ENCODE measurements around the gene LRMDA. TPM values are rescaled to one million over a fixed set of nuclear protein-coding genes. Genes with fewer than 3 reads are reported as not detected.
A peak's percentile ranks its signal among the peaks of the same experiment; 100 is the strongest.

LRMDA gene
- total RNA-seq, 1 donor from 2014 or later, result 29.9 TPM

DNA sequence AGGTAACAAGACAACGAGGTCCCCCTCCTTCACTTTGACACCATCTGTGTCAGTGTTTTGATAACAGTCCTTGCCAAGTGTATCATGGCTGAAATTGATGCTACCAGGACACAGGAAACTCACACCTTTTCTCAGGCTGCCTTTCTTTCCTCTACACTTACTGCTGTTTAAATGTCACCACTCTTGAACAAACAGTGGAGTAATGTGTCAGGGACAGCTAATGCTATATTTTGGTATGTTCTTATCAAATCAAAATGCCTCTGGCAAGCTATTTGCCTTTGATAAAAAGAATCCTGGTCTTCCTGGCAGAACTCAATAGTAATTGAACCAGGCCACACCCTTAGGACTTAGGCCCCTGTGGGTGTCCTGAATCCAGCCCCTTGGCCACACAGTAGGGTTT lies 692.9 kb downstream of the LRMDA start:
- Histone ChIP-seq H3K4me3 (no peak overlapping the region), H3K36me3 (no peaks in the 10 kb centered on the region), H3K27ac (no peak overlapping the region), H3K9me3 (no peaks in the 10 kb centered on the region), H3K27me3 (ENCODE audit: low read depth) (no peaks in the 10 kb centered on the region), H3K4me1 (peaks cover 14% of the 10 kb centered on the region)
- TF ChIP-seq, protein P1, sequence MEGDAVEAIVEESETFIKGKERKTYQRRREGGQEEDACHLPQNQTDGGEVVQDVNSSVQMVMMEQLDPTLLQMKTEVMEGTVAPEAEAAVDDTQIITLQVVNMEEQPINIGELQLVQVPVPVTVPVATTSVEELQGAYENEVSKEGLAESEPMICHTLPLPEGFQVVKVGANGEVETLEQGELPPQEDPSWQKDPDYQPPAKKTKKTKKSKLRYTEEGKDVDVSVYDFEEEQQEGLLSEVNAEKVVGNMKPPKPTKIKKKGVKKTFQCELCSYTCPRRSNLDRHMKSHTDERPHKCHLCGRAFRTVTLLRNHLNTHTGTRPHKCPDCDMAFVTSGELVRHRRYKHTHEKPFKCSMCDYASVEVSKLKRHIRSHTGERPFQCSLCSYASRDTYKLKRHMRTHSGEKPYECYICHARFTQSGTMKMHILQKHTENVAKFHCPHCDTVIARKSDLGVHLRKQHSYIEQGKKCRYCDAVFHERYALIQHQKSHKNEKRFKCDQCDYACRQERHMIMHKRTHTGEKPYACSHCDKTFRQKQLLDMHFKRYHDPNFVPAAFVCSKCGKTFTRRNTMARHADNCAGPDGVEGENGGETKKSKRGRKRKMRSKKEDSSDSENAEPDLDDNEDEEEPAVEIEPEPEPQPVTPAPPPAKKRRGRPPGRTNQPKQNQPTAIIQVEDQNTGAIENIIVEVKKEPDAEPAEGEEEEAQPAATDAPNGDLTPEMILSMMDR (IDR thresholded peaks at IDR 0.05), result no peak
- no peak for DNase-seq
- intact Hi-C loops (cut with DNase I), result no loop called here
- no peak for ATAC-seq

DNA sequence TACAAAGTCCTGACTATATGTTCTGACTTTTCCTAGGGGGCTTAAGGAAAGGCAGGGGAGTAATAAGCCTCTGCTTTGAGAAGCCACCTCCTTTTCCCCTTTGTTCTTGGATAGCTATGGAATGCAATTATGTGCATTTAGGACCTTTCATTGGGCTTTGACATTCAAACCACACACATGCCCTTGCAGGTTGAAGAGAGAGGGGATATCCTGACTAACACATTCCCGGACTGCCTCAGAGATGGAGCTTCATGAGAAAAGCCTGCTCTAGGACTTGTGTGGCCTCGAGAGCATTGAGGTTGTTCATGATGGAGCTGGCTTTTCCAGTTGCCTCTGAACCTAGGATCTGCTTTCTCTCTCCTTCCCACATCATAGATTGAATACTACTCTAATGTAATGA lies 694.5 kb downstream of the LRMDA start:
- intact Hi-C loops (cut with DNase I), result no loop called here
- H3K4me3 ChIP-seq, result no peak overlapping the region
- DNase-seq (no peak), ATAC-seq (no peak)
- TF ChIP-seq, protein P1 (IDR thresholded peaks at IDR 0.05), result no peak
- no peak overlapping the region for H3K27ac ChIP-seq
- H3K27me3 ChIP-seq (ENCODE audit: low read depth), result no peaks in the 10 kb centered on the region
- H3K9me3 ChIP-seq, result no peaks in the 10 kb centered on the region
- peaks cover 14% of the 10 kb centered on the region for H3K4me1 ChIP-seq
- H3K36me3 ChIP-seq, result no peaks in the 10 kb centered on the region

DNA sequence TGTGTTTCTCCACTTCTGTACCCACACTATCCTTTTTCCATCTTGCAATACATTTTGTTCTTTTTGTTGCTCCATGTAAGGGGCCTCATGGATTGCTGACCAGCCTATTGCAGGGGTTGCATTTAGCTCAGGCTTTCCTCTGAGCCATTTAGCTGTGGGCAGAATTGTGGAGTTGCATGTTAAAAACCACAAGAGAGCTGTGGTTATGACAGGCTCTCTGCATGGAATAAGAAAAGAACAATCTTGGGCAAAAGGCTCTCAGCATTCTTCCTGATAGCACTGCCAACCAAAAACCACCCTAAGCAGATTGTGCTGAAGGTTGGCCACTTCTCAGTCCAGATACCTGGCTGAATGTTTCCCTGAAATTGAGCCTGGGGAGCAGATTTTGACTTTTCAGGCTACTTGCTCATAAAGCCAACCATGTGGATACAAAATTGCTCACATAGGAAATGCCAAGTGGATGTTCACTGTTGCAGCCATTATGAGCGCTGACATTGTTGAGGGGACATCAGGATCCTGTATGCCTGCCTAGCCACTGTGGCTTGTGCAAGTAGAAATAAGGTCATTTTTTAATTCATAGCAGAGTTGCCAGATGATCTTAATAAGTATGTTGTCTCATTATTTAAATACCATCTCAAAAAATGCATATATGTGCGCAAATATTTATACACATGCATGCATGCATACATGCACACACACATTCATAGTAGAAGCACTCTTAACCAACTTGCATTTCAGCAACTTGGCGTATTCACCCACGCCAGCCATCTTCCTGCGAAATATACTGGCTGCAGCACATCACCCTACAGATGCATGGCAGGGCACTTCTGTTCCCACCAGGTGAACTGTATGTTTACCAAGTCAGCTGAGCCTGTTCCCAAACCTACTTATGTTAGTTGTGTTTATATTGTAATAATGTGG lies 695.4 kb downstream of the LRMDA start:
- peak overlapping the region; percentile 10 for H3K27ac ChIP-seq
- no peaks in the 10 kb centered on the region for H3K9me3 ChIP-seq
- H3K27me3 ChIP-seq (ENCODE audit: low read depth), result no peaks in the 10 kb centered on the region
- DNase-seq (no peak), ATAC-seq (peak in 1 of 2 donors; percentile 21)
- no peak overlapping the region for H3K4me3 ChIP-seq
- H3K36me3 ChIP-seq, result no peaks in the 10 kb centered on the region
- TF ChIP-seq, protein P1 (IDR thresholded peaks at IDR 0.05), result no peak
- peaks cover 14% of the 10 kb centered on the region for H3K4me1 ChIP-seq
- intact Hi-C loops (cut with DNase I), result no loop called here

DNA sequence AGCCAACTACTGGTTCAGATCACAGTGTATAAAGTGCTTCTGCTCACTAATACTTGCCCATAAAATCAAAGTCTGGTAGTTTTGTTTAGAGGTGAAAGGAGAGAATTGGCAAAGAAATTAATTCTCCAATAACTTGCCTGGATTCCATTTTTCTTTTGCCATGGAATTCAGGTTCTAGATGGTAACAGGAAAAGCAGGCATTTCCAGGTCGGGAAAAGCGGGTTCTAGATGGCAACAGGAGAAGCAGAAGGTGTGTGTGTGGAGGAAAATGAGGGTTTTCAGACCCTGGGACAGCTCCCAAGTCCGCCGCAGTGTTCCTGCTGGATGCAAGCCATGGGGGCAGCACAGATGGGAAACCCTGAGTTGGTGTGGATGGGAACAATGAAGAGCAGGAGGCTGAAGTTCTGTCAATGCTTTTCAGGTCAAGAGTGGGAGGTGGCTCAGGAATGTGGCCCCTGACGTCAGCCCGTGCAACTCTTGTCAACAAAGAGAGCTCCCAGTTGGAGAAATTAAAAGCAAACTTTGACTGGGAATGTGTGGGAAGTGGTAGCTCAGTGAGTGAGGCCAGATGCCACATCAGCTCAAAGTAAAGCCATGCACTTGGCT lies 696.7 kb downstream of the LRMDA start:
- peaks cover 14% of the 10 kb centered on the region for H3K4me1 ChIP-seq
- no peaks in the 10 kb centered on the region for H3K36me3 ChIP-seq
- TF ChIP-seq, protein P1 (IDR thresholded peaks at IDR 0.05), result no peak
- ATAC-seq (peak; percentile 84 to 92), DNase-seq (peak; percentile 74)
- intact Hi-C loops (cut with DNase I), result no loop called here
- no peak overlapping the region for H3K4me3 ChIP-seq
- no peaks in the 10 kb centered on the region for H3K9me3 ChIP-seq
- H3K27ac ChIP-seq, result peak overlapping the region; percentile 53
- H3K27me3 ChIP-seq (ENCODE audit: low read depth), result no peaks in the 10 kb centered on the region

DNA sequence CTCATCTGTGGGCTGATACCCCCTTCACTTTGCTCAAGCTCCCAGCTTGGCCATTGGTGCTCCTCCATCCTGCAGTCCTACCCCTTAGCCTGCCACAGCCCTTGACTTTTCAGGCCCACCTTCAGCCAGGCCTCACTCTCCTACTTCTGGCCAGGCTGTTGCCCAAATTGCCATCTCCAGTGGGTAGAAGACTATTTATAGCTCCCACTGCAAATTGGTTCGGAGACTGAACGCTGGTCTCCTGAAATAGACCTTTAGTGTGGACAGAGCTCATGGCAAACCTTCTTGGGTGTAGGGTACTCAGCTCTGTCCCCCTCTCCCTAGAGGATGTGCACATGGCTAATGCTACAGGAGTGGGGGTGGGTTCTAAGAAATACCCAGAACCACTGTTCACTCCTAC lies 697.8 kb downstream of the LRMDA start:
- Histone ChIP-seq H3K9me3 (no peaks in the 10 kb centered on the region), H3K4me3 (no peak overlapping the region), H3K27me3 (ENCODE audit: low read depth) (no peaks in the 10 kb centered on the region), H3K36me3 (no peaks in the 10 kb centered on the region), H3K4me1 (peaks cover 14% of the 10 kb centered on the region), H3K27ac (peak overlapping the region; percentile 39)
- intact Hi-C loops (cut with DNase I), result no loop called here
- no peak for ATAC-seq
- no peak for DNase-seq
- TF ChIP-seq, protein P1 (IDR thresholded peaks at IDR 0.05), result no peak
